GM21825 (cell line): ENCODE data around the gene GSG1L.

ENCODE experiments used
- ATAC-seq: cut with Tn5 transposase; IDR thresholded peaks from one replicate; pipeline ENCODE4 v1.9.1; 2021; ENCODE audit warnings: mild to moderate bottlenecking, moderate library complexity; ENCODE audit not compliant: unreplicated experiment

Gene GSG1L

GRCh38 chr16:27826081-27826892, 237.2 kb downstream of the GSG1L start:
- ATAC-seq: no peak

- ATAC-seq: no peak
Measured at GRCh38 chr16:27824786-27825185, 238.7 kb downstream of the GSG1L start.

GRCh38 chr16:27824006-27824405, 239.5 kb downstream of the GSG1L start:
- no peak for ATAC-seq

- ATAC-seq: no peak
Measured at GRCh38 chr16:27823421-27823820, 240.1 kb downstream of the GSG1L start.

- no peak for ATAC-seq
Measured at GRCh38 chr16:27822996-27823395, 240.5 kb downstream of the GSG1L start.

- no peak for ATAC-seq
Measured at GRCh38 chr16:27822529-27822928, 241.0 kb downstream of the GSG1L start.

- ATAC-seq: no peak
Measured at GRCh38 chr16:27820646-27821345, 242.7 kb downstream of the GSG1L start.

GRCh38 chr16:27819881-27820610, 243.5 kb downstream of the GSG1L start:
- ATAC-seq: no peak

GRCh38 chr16:27819356-27819755, 244.2 kb downstream of the GSG1L start:
- ATAC-seq: no peak

GRCh38 chr16:27818246-27818645, 245.3 kb downstream of the GSG1L start:
- no peak for ATAC-seq

- no peak for ATAC-seq
Measured at GRCh38 chr16:27817038-27817437, 246.5 kb downstream of the GSG1L start.

GRCh38 chr16:27816561-27816960, 247.0 kb downstream of the GSG1L start:
- ATAC-seq: no peak

- ATAC-seq: no peak
Measured at GRCh38 chr16:27813591-27813990, 249.9 kb downstream of the GSG1L start.

GRCh38 chr16:27811881-27812280, 251.6 kb downstream of the GSG1L start:
- no peak for ATAC-seq

- ATAC-seq: no peak
Measured at GRCh38 chr16:27806986-27807385, 256.5 kb downstream of the GSG1L start.

GRCh38 chr16:27806388-27806787, 257.1 kb downstream of the GSG1L start:
- ATAC-seq: no peak

GRCh38 chr16:27805828-27806351, 257.6 kb downstream of the GSG1L start:
- no peak for ATAC-seq

- no peak for ATAC-seq
Measured at GRCh38 chr16:27803775-27804549, 259.6 kb downstream of the GSG1L start.

- ATAC-seq: no peak
Measured at GRCh38 chr16:27802664-27803439, 260.7 kb downstream of the GSG1L start.
